Measurements from ENCODE around the gene HAUS8.

HAUS8 gene

GRCh38 chr19:17052439-17052838 lies 22.8 kb downstream of the HAUS8 start:
- no peaks in the 10 kb centered on the region for H3K4me1 ChIP-seq (ENCODE audit: control insufficient read depth in 1 of 2, insufficient read depth in 1 of 2, low read depth in 1 of 2, low read length in 1 of 2)
- no peak overlapping the region for H3K27ac ChIP-seq
- H3K27me3 ChIP-seq: no peaks in the 10 kb centered on the region
- no peak overlapping the region for H3K4me3 ChIP-seq (ENCODE audit: low read depth in 1 of 2, low read length in 1 of 2)
- no peaks in the 10 kb centered on the region for H3K9me3 ChIP-seq
- TF ChIP-seq CTCF (IDR thresholded peaks at IDR 0.05): peak; percentile 39
- H3K36me3 ChIP-seq: peaks cover 69% of the 10 kb centered on the region

GRCh38 chr19:17049711-17050280 lies 25.5 kb downstream of the HAUS8 start:
- Histone ChIP-seq H3K4me3 (ENCODE audit: low read depth in 1 of 2, low read length in 1 of 2) (no peak overlapping the region), H3K4me1 (ENCODE audit: control insufficient read depth in 1 of 2, insufficient read depth in 1 of 2, low read depth in 1 of 2, low read length in 1 of 2) (no peaks in the 10 kb centered on the region), H3K27ac (no peak overlapping the region), H3K9me3 (no peaks in the 10 kb centered on the region), H3K27me3 (no peaks in the 10 kb centered on the region), H3K36me3 (peaks cover 55% of the 10 kb centered on the region)
- TF ChIP-seq CTCF (IDR thresholded peaks at IDR 0.05): no peak

- H3K27me3 ChIP-seq: no peaks in the 10 kb centered on the region
- no peak overlapping the region for H3K27ac ChIP-seq
- H3K4me1 ChIP-seq (ENCODE audit: control insufficient read depth in 1 of 2, insufficient read depth in 1 of 2, low read depth in 1 of 2, low read length in 1 of 2): no peaks in the 10 kb centered on the region
- H3K9me3 ChIP-seq: no peaks in the 10 kb centered on the region
- no peak for TF ChIP-seq CTCF (IDR thresholded peaks at IDR 0.05)
- peaks cover 51% of the 10 kb centered on the region for H3K36me3 ChIP-seq
- no peak overlapping the region for H3K4me3 ChIP-seq (ENCODE audit: low read depth in 1 of 2, low read length in 1 of 2)
Observed at GRCh38 chr19:17048885-17049453, 26.3 kb downstream of the HAUS8 start.

- H3K4me3 ChIP-seq (ENCODE audit: low read depth in 1 of 2, low read length in 1 of 2): no peak overlapping the region
- peaks cover 29% of the 10 kb centered on the region for H3K36me3 ChIP-seq
- no peak for TF ChIP-seq CTCF (IDR thresholded peaks at IDR 0.05)
- H3K4me1 ChIP-seq (ENCODE audit: control insufficient read depth in 1 of 2, insufficient read depth in 1 of 2, low read depth in 1 of 2, low read length in 1 of 2): no peaks in the 10 kb centered on the region
- no peaks in the 10 kb centered on the region for H3K9me3 ChIP-seq
- peaks cover 14% of the 10 kb centered on the region for H3K27me3 ChIP-seq
- H3K27ac ChIP-seq: no peak overlapping the region
Observed at GRCh38 chr19:17045907-17046502, 29.2 kb downstream of the HAUS8 start.

- H3K4me3 ChIP-seq (ENCODE audit: low read depth in 1 of 2, low read length in 1 of 2): no peak overlapping the region
- H3K27ac ChIP-seq: no peak overlapping the region
- no peak for TF ChIP-seq CTCF (IDR thresholded peaks at IDR 0.05)
- no peaks in the 10 kb centered on the region for H3K4me1 ChIP-seq (ENCODE audit: control insufficient read depth in 1 of 2, insufficient read depth in 1 of 2, low read depth in 1 of 2, low read length in 1 of 2)
- H3K9me3 ChIP-seq: no peaks in the 10 kb centered on the region
- peaks cover 14% of the 10 kb centered on the region for H3K27me3 ChIP-seq
- H3K36me3 ChIP-seq: peaks cover 6% of the 10 kb centered on the region
Observed at GRCh38 chr19:17043744-17044143, 31.5 kb downstream of the HAUS8 start.
